HG03039 (cell line): ENCODE results near the gene CPSF7.
A peak's percentile ranks its signal among the peaks of the same experiment; 100 is the strongest.

Experiments used
- ATAC-seq: cut with Tn5 transposase; IDR thresholded peaks from one replicate; pipeline ENCODE4 v1.9.1; 2021; ENCODE audit warnings: mild to moderate bottlenecking, moderate library complexity; ENCODE audit not compliant: unreplicated experiment

The CPSF7 gene

GRCh38 chr11:61357894-61358239, 71.9 kb downstream of the CPSF7 start:
- no peak for ATAC-seq

GRCh38 chr11:61357233-61357893, 72.4 kb downstream of the CPSF7 start:
- peak; percentile 33 for ATAC-seq

GRCh38 chr11:61356706-61357105, 73.1 kb downstream of the CPSF7 start:
- ATAC-seq, result no peak

- ATAC-seq, result no peak
Measured at GRCh38 chr11:61354208-61354607, 75.6 kb downstream of the CPSF7 start.

- no peak for ATAC-seq
Measured at GRCh38 chr11:61353131-61354067, 76.4 kb downstream of the CPSF7 start.
